ENCODE data around the gene FAU. TPM values are rescaled to one million over a fixed set of nuclear protein-coding genes. Genes with fewer than 3 reads are reported as not detected.

The FAU gene
- total and polyA plus RNA-seq, 10 of the 15 experiments (the other 5 are each of a cell fraction or from before 2014, with no cell fraction given) = 332 to 1,347 (median 990) TPM

DNA sequence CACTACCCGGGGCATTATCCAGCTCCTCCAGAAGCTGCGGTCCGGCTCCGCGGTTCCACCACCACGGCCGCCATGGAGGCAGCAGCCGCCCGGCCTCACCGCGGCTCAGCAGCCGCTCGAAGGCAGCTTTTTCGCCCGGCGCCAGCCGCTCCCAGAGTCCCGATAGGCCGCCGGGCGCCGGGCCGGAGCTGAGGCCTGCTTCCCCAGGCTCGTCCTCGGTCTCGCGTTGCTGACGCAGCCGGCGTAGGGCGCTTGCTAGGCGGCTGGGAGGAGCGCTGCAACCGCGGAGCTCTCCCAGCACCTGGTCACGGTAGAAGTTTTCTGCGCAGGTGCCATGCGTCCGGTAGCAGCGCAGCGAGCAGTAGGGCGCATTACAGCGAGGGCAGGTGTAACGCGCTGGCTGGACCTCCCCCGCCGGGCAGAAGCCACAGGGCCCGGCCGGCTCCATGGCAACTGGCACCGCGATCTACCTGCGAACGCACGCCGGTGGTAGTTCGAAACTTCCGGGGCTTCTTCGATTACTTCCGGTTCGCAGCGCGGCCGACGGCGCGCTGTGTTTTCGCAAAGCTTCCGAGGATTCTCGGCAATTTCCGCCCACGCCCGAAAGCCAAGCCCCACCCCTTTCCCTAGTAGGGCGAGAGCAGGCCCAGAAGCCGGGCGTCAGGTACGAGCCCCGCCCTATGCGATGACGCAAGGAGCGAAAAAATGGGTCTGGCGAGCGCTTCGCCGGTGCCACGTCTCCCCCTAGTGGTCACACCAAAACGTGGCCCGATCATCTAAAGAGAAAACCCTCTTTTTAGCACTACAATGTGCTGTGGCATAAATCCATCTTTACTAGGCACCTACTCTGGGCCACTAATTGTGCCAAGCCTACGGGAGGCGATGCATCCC lies 4.5 kb downstream of the FAU start, which contains the start of gene ZNHIT2 (continued):
- TF ChIP-seq HDAC6 (IDR thresholded peaks at IDR 0.05; ENCODE audit: unreplicated experiment) (no peak), FOXM1 (IDR thresholded peaks at IDR 0.05; ENCODE audit: low read depth, low read length) (peak; percentile 56; the same call in 1 of the 2 replicates), CHD1 (IDR thresholded peaks at IDR 0.05; ENCODE audit: low read depth, low read length) (peak; percentile 75; the same call in 1 of the 2 replicates), SUPT20H (IDR thresholded peaks at IDR 0.05; ENCODE audit: borderline replicate concordance, control insufficient read depth, low read depth, low read length) (no peak), ZSCAN29 (IDR thresholded peaks at IDR 0.05) (peak; percentile 17; the same call in 1 of the 2 replicates), TARDBP (IDR thresholded peaks at IDR 0.05; ENCODE audit: borderline replicate concordance) (no peak), TCF12 (IDR thresholded peaks at IDR 0.05; ENCODE audit: low read depth, low read length) (no peak; the same call in 1 of the 2 replicates), IKZF1 (conservative IDR thresholded peaks at IDR 0.05) (peak; percentile 72), EGR1 (IDR thresholded peaks at IDR 0.05; ENCODE audit: borderline replicate concordance in 1 of 2, low read depth in 2 of 2, low read length in 2 of 2) (peak; percentile 67 to 84), TAF1 (IDR thresholded peaks at IDR 0.05; ENCODE audit: borderline replicate concordance, low read depth, low read length) (0 out of 2 replicates have a peak, but pooled peaks have one; percentile 43), RFX5 (IDR thresholded peaks at IDR 0.05; ENCODE audit: low read depth, low read length) (no peak), FOS (IDR thresholded peaks at IDR 0.05; ENCODE audit: borderline replicate concordance, extremely low read depth, insufficient read length) (no peak), YBX1 (IDR thresholded peaks at IDR 0.05) (no peak), ZZZ3 (IDR thresholded peaks at IDR 0.05; ENCODE audit: control insufficient read depth, insufficient read length, low read depth) (no peak), RB1 (IDR thresholded peaks at IDR 0.05; ENCODE audit: borderline replicate concordance) (0 out of 2 replicates have a peak, but pooled peaks have one; percentile 66), GABPA (IDR thresholded peaks at IDR 0.05; ENCODE audit: low read depth) (peak; percentile 98), CBFB (IDR thresholded peaks at IDR 0.05; ENCODE audit: low read depth) (peak; percentile 77; the same call in 1 of the 2 replicates), MEF2A (IDR thresholded peaks at IDR 0.05; ENCODE audit: insufficient read depth, low read depth, low read length) (peak; percentile 38; the same call in 1 of the 2 replicates)
- TF ChIP-seq, protein P1, sequence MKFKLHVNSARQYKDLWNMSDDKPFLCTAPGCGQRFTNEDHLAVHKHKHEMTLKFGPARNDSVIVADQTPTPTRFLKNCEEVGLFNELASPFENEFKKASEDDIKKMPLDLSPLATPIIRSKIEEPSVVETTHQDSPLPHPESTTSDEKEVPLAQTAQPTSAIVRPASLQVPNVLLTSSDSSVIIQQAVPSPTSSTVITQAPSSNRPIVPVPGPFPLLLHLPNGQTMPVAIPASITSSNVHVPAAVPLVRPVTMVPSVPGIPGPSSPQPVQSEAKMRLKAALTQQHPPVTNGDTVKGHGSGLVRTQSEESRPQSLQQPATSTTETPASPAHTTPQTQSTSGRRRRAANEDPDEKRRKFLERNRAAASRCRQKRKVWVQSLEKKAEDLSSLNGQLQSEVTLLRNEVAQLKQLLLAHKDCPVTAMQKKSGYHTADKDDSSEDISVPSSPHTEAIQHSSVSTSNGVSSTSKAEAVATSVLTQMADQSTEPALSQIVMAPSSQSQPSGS (IDR thresholded peaks at IDR 0.05; ENCODE audit: low read length) = peak; percentile 78
- TF ChIP-seq, protein P2, sequence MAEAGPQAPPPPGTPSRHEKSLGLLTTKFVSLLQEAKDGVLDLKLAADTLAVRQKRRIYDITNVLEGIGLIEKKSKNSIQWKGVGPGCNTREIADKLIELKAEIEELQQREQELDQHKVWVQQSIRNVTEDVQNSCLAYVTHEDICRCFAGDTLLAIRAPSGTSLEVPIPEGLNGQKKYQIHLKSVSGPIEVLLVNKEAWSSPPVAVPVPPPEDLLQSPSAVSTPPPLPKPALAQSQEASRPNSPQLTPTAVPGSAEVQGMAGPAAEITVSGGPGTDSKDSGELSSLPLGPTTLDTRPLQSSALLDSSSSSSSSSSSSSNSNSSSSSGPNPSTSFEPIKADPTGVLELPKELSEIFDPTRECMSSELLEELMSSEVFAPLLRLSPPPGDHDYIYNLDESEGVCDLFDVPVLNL (IDR thresholded peaks at IDR 0.05; ENCODE audit: low read depth, low read length) = no peak
- TF ChIP-seq, protein P3, sequence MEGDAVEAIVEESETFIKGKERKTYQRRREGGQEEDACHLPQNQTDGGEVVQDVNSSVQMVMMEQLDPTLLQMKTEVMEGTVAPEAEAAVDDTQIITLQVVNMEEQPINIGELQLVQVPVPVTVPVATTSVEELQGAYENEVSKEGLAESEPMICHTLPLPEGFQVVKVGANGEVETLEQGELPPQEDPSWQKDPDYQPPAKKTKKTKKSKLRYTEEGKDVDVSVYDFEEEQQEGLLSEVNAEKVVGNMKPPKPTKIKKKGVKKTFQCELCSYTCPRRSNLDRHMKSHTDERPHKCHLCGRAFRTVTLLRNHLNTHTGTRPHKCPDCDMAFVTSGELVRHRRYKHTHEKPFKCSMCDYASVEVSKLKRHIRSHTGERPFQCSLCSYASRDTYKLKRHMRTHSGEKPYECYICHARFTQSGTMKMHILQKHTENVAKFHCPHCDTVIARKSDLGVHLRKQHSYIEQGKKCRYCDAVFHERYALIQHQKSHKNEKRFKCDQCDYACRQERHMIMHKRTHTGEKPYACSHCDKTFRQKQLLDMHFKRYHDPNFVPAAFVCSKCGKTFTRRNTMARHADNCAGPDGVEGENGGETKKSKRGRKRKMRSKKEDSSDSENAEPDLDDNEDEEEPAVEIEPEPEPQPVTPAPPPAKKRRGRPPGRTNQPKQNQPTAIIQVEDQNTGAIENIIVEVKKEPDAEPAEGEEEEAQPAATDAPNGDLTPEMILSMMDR (IDR thresholded peaks at IDR 0.05 in 2 of 3, conservative IDR thresholded peaks at IDR 0.05 in 1 of 3; ENCODE audit: control insufficient read depth in 2 of 3, extremely low read depth in 1 of 3, insufficient read depth in 1 of 3, low read depth in 3 of 3, low read length in 3 of 3) = peak; percentile 85 to 97 (median 93); a peak in 5 of 6 replicates
- TF ChIP-seq, protein P4, sequence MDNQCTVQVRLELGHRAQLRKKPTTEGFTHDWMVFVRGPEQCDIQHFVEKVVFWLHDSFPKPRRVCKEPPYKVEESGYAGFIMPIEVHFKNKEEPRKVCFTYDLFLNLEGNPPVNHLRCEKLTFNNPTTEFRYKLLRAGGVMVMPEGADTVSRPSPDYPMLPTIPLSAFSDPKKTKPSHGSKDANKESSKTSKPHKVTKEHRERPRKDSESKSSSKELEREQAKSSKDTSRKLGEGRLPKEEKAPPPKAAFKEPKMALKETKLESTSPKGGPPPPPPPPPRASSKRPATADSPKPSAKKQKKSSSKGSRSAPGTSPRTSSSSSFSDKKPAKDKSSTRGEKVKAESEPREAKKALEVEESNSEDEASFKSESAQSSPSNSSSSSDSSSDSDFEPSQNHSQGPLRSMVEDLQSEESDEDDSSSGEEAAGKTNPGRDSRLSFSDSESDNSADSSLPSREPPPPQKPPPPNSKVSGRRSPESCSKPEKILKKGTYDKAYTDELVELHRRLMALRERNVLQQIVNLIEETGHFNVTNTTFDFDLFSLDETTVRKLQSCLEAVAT (IDR thresholded peaks at IDR 0.05) = 0 out of 2 replicates have a peak, but pooled peaks have one; percentile 31

Measured in GM12878 (cell line).